Upper lobe of left lung (tissue), 4 donors: Measurements from ENCODE around the gene DARS1.

Experiments used
- CTCF ChIP-seq, 6 experiments: fragments of 450-650 bp in 4 of 6; fragments of 200-600 bp in 2 of 6; sonication (generic) in 2 of 6; IDR thresholded peaks; one replicate each; pipeline ENCODE4 v1.5.1; 2016 to 2019; ENCODE audit warnings: antibody characterized with exemption in 6 of 6
- EP300 ChIP-seq, 4 donors: sonication (generic); formaldehyde crosslinking; IDR thresholded peaks; one replicate each; pipeline ENCODE4 v1.5.1; 2017; ENCODE audit warnings: antibody characterized with exemption in 4 of 4, control low read depth in 2 of 4
- POLR2A ChIP-seq, 4 donors: fragments of 450-650 bp; IDR thresholded peaks; one replicate each; pipeline ENCODE4 v1.5.1; 2016 to 2017; ENCODE audit warnings: antibody characterized with exemption in 4 of 4, mild to moderate bottlenecking in 2 of 4

- TF ChIP-seq POLR2A (IDR thresholded peaks at IDR 0.05) (no peak), CTCF (IDR thresholded peaks at IDR 0.05) (no peak), EP300 (IDR thresholded peaks at IDR 0.05) (no peak)
Measured at GRCh38 chr2:136020831-136021230, 35.4 kb upstream of the DARS1 start.
